Skeletal muscle tissue (tissue), 5 donors: ENCODE results near the gene STRA8. TPM values are rescaled to one million over a fixed set of nuclear protein-coding genes. Genes with fewer than 3 reads are reported as not detected.

Experiments
- H3K27ac ChIP-seq: one replicate; pipeline ENCODE4 v1.7.0; 2013; ENCODE audit warnings: mild to moderate bottlenecking, low read depth, low read length, inconsistent platforms
- H3K27me3 ChIP-seq, 3 donors: one replicate each; pipeline ENCODE4 v1.7.0; 2013; ENCODE audit warnings: low read length in 3 of 3; ENCODE audit not compliant: control insufficient read depth in 3 of 3, insufficient read depth in 3 of 3
- H3K36me3 ChIP-seq, 3 donors: one replicate each; pipeline ENCODE4 v1.7.0; 2013; ENCODE audit warnings: low read length in 3 of 3; ENCODE audit not compliant: control insufficient read depth in 3 of 3, insufficient read depth in 3 of 3
- H3K4me1 ChIP-seq, 3 donors: one replicate each; pipeline ENCODE4 v1.7.0; 2013; ENCODE audit warnings: low read length in 3 of 3, mild to moderate bottlenecking in 3 of 3; ENCODE audit not compliant: control insufficient read depth in 3 of 3, insufficient read depth in 3 of 3
- H3K4me3 ChIP-seq, 3 donors: one replicate each; pipeline ENCODE4 v1.7.0; 2013; ENCODE audit warnings: low read length in 3 of 3
- H3K9ac ChIP-seq, 3 donors: one replicate each; pipeline ENCODE4 v1.7.0; 2013; ENCODE audit warnings: low read length in 3 of 3, mild to moderate bottlenecking in 3 of 3, moderate library complexity in 2 of 3, low read depth in 1 of 3
- H3K9me3 ChIP-seq, 3 donors: one replicate each; pipeline ENCODE4 v1.7.0; 2013; ENCODE audit warnings: low read length in 3 of 3; ENCODE audit not compliant: control insufficient read depth in 3 of 3
- small RNA-seq: library from RNA; depleted of rRNA; stranded (forward); fragments of <200 nt; gene quantifications from one replicate; pipeline ENCODE3, GENCODE V24; 2014
- total RNA-seq: library from RNA; depleted of rRNA; stranded (reverse); fragments of >200 nt; gene quantifications from one replicate; pipeline ENCODE4 v1.2.3, GENCODE V29; 2014
- donor health status: Osteomylitis.

The STRA8 gene
- total RNA-seq, 1 donor from 2014 or later, result not detected

DNA sequence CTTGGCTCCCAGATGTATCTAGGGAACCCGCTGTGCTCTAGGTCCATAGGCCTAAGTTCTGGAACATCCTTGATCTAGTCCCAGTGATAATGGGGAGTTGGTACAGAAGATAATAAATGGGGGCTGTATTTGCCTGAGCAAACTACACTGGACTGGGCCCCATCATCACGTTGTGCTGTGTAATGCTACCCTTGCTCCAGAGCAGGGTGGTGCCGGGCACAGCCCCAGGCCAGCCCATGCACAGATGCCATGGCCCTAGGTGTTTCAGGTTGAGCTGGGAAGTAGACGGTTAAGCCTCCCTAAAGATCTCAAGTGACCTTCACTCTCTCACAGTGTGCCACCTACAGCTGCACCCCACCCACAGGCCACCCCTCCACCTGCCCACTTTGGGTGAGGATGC lies 53.2 kb downstream of the STRA8 start:
- no peaks in the 10 kb centered on the region for H3K9me3 ChIP-seq
- no peaks in the 10 kb centered on the region for H3K36me3 ChIP-seq
- H3K27ac ChIP-seq, result no peak overlapping the region
- no peak overlapping the region for H3K4me3 ChIP-seq
- no peaks in the 10 kb centered on the region for H3K27me3 ChIP-seq
- peaks cover 12 to 20% (median 14%) of the 10 kb centered on the region in 3 donors for H3K4me1 ChIP-seq
- no peak overlapping the region for H3K9ac ChIP-seq

DNA sequence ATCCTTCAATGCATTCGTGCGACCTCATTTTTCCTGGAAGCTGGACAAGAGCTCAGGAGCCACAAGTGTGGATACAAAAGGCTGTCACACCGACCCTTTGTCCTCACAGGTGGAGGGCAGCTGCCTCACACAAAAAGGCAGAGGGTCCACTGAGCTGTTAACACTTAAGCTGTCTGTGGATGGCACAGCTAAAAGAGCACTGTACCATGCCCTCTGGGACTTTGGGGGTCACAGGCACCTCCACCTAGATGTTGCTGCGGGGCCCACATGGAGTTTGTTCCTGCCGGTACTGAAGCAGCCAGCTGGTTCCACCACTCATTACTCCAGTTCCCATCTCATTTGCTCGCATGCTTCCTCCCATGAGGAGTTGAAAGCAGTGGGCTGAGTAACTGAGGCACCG lies 57.0 kb downstream of the STRA8 start:
- Histone ChIP-seq H3K9ac (no peak overlapping the region), H3K27ac (no peak overlapping the region)

DNA sequence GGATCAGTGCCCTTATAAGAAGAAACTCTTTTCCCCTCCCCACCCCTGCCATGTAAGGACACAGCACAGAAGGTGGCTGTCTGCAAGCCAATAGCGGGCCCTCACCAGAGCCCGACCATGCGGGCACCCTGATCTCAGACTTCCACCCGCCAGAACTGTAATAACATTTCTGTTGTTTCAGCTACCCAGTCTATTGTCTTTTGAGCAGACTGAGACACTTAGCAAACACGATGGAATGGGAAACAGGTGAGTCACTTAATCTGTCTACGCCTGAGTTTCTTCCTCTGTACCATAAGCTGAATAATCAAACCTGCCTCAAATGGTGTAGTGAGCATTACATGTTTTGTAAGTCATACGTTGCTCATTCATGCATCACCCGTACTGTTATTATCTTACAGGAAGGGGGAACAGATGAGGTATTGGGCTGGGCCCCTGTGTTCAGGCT lies 58.2 kb downstream of the STRA8 start:
- no peaks in the 10 kb centered on the region for H3K9me3 ChIP-seq
- no peaks in the 10 kb centered on the region for H3K27me3 ChIP-seq
- no peak overlapping the region for H3K27ac ChIP-seq
- no peaks in the 10 kb centered on the region for H3K36me3 ChIP-seq
- no peaks in the 10 kb centered on the region for H3K4me1 ChIP-seq
- no peak overlapping the region for H3K9ac ChIP-seq
- H3K4me3 ChIP-seq, result no peak overlapping the region

More for the DNA sequence above, 57.0 kb downstream of the STRA8 start:
- Histone ChIP-seq H3K4me1 (no peaks in the 10 kb centered on the region), H3K36me3 (no peaks in the 10 kb centered on the region), H3K27me3 (no peaks in the 10 kb centered on the region), H3K9me3 (no peaks in the 10 kb centered on the region), H3K4me3 (no peak overlapping the region)

DNA sequence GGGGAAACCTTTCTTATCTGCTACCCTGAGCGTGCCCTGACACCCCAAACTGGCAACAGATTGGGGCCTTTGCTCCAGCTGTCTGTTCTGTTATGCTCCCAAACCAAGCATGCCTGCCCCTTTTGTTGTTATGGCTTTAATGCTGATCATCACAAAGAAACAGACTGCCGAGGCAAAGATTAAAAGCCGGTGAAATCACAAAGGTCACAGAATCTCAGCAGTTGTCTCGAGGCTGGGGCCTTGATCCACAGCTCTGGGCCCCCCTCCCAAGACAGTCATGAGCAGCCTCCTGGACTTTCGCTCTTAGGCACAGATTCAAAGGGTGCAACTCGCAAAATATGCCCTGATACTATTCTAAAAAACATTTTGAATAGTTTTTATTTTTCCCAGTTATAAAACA lies 65.6 kb downstream of the STRA8 start:
- no peak overlapping the region for H3K9ac ChIP-seq

DNA sequence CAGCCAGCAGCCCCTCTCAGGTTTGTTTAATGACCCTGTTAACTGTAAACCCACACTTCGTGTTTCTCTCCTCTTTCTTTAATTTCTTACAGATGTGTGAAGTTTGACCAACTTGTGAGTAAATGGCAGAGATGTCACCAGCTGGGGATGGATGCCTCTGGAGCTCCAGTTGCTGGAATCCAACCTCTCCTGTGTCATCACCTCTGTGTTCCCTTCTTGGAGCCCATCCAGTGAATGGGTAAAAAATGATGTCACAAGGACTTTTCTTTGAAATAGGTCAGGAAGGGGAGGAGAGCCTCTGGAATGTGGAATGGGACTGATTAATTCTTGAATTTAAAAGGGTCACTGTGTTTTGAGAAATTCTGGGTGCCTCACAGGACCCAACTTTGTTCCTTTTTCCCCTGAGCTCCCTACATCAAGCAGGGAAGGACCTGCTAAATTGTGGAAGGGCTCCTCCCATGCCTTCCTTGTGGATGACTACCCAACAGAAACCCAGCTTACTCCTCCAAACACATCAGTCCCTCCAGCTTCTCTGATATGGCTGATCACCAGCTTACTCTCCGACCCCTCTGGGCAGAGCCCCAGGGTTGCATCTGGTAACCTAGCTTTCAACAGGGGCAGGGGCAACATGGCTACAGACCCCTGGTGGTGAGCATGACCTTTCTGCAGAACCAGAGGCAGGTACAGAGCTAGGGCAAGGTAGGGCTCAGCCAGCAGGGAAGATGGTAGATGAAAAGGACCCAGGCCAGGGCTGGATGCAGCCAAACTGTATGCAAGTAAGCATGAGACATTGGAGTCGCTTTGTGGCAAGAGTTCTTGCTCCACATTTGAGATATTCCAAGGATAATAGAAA lies 67.5 kb downstream of the STRA8 start:
- H3K36me3 ChIP-seq, result no peaks in the 10 kb centered on the region
- H3K4me1 ChIP-seq, result no peaks in the 10 kb centered on the region
- H3K4me3 ChIP-seq, result no peak overlapping the region
- H3K9ac ChIP-seq, result no peak overlapping the region
- no peaks in the 10 kb centered on the region for H3K27me3 ChIP-seq
- H3K27ac ChIP-seq, result no peak overlapping the region
- H3K9me3 ChIP-seq, result no peaks in the 10 kb centered on the region

More for the DNA sequence above, 65.6 kb downstream of the STRA8 start:
- Histone ChIP-seq H3K9me3 (no peaks in the 10 kb centered on the region), H3K27me3 (no peaks in the 10 kb centered on the region), H3K36me3 (no peaks in the 10 kb centered on the region), H3K4me3 (no peak overlapping the region), H3K27ac (no peak overlapping the region), H3K4me1 (no peaks in the 10 kb centered on the region)

Small RNA genes within 50 kb of the gene (small RNA-seq; reads per million reads assigned to genes)
- 0.07 reads per million for gene MIR6509

Other genes with a start within 250 kb of the STRA8 start
- gene AGBL3, start 247.3 kb upstream of the STRA8 start, total RNA-seq, result 4.2 TPM
- 1.6 TPM for gene TMEM140, start 85.8 kb upstream of the STRA8 start, total RNA-seq
- 20.4 TPM for gene CYREN, start 63.1 kb upstream of the STRA8 start, total RNA-seq
- gene WDR91, start 22.3 kb upstream of the STRA8 start, total RNA-seq, result 6.8 TPM